ENCODE data around the gene MTMR6.

Gene MTMR6

GRCh38 chr13:25207291-25207810 lies 79.9 kb downstream of the MTMR6 start:
- H3K27me3 ChIP-seq: 0 out of 2 replicates have a peak, but pooled peaks cover 2% of the 10 kb centered on the region
- no peak for TF ChIP-seq Cebpa-rat (IDR thresholded peaks at IDR 0.05)

GRCh38 chr13:25204863-25205262 lies 82.4 kb downstream of the MTMR6 start:
- Histone ChIP-seq H4K20me1 (no peaks in the 10 kb centered on the region), H3K9ac (no peak overlapping the region), H3K9me3 (no peaks in the 10 kb centered on the region), H3K4me2 (peak overlapping the region; percentile 77), H3K36me3 (no peaks in the 10 kb centered on the region), H3K27me3 (0 out of 2 replicates have a peak, but pooled peaks cover 2% of the 10 kb centered on the region), H3K4me1 (peaks cover 32% of the 10 kb centered on the region), H3K27ac (no peak overlapping the region), H3K4me3 (no peak overlapping the region)
- TF ChIP-seq Cebpa-rat (IDR thresholded peaks at IDR 0.05): no peak

More at GRCh38 chr13:25207291-25207810, 79.9 kb downstream of the MTMR6 start:
- no peaks in the 10 kb centered on the region for H3K36me3 ChIP-seq
- no peak overlapping the region for H3K27ac ChIP-seq
- H3K4me1 ChIP-seq: peaks cover 32% of the 10 kb centered on the region
- no peak overlapping the region for H3K9ac ChIP-seq
- no peaks in the 10 kb centered on the region for H4K20me1 ChIP-seq
- no peak overlapping the region for H3K4me2 ChIP-seq
- no peak overlapping the region for H3K4me3 ChIP-seq
- H3K9me3 ChIP-seq: no peaks in the 10 kb centered on the region

- peak overlapping the region; percentile 25; the same call in 1 of the 2 replicates for H3K27ac ChIP-seq
These were observed 84.1 kb downstream of the MTMR6 start for GRCh38 chr13:25203127-25203740.

GRCh38 chr13:25200783-25201182 lies 86.5 kb downstream of the MTMR6 start:
- no peak overlapping the region for H3K4me2 ChIP-seq
- TF ChIP-seq Cebpa-rat (IDR thresholded peaks at IDR 0.05): no peak
- no peaks in the 10 kb centered on the region for H3K36me3 ChIP-seq
- H3K9ac ChIP-seq: no peak overlapping the region
- H3K9me3 ChIP-seq: no peaks in the 10 kb centered on the region
- peaks cover 32% of the 10 kb centered on the region for H3K4me1 ChIP-seq
- H3K27me3 ChIP-seq: 0 out of 2 replicates have a peak, but pooled peaks cover 2% of the 10 kb centered on the region
- no peak overlapping the region for H3K4me3 ChIP-seq
- no peak overlapping the region for H3K27ac ChIP-seq
- H4K20me1 ChIP-seq: no peaks in the 10 kb centered on the region

More at GRCh38 chr13:25203127-25203740, 84.1 kb downstream of the MTMR6 start:
- TF ChIP-seq Cebpa-rat (IDR thresholded peaks at IDR 0.05): no peak
- Histone ChIP-seq H3K36me3 (no peaks in the 10 kb centered on the region), H3K9ac (0 out of 2 replicates have a peak overlapping the region, but pooled peaks have one; percentile 15), H3K9me3 (no peaks in the 10 kb centered on the region), H3K4me2 (peak overlapping the region; percentile 77), H3K27me3 (0 out of 2 replicates have a peak, but pooled peaks cover 2% of the 10 kb centered on the region), H3K4me3 (no peak overlapping the region), H4K20me1 (no peaks in the 10 kb centered on the region), H3K4me1 (peaks cover 32% of the 10 kb centered on the region)

GRCh38 chr13:25198647-25199046 lies 88.6 kb downstream of the MTMR6 start:
- no peaks in the 10 kb centered on the region for H4K20me1 ChIP-seq
- H3K9ac ChIP-seq: no peak overlapping the region
- no peak for TF ChIP-seq Cebpa-rat (IDR thresholded peaks at IDR 0.05)
- H3K9me3 ChIP-seq: 0 out of 2 replicates have a peak, but pooled peaks cover 5% of the 10 kb centered on the region
- no peaks in the 10 kb centered on the region for H3K36me3 ChIP-seq
- peaks cover 13% of the 10 kb centered on the region for H3K4me1 ChIP-seq
- H3K27ac ChIP-seq: no peak overlapping the region
- no peak overlapping the region for H3K4me2 ChIP-seq
- H3K4me3 ChIP-seq: no peak overlapping the region
- no peaks in the 10 kb centered on the region for H3K27me3 ChIP-seq

GRCh38 chr13:25196971-25197370 lies 90.3 kb downstream of the MTMR6 start:
- Histone ChIP-seq H3K27me3 (no peaks in the 10 kb centered on the region), H4K20me1 (no peaks in the 10 kb centered on the region), H3K4me2 (no peak overlapping the region), H3K4me3 (no peak overlapping the region), H3K27ac (no peak overlapping the region), H3K4me1 (no peaks in the 10 kb centered on the region), H3K9me3 (0 out of 2 replicates have a peak, but pooled peaks cover 5% of the 10 kb centered on the region), H3K36me3 (no peaks in the 10 kb centered on the region), H3K9ac (no peak overlapping the region)
- TF ChIP-seq Cebpa-rat (IDR thresholded peaks at IDR 0.05): no peak

Data from BLaER1 (cell line).